Activated naive CD4-positive, alpha-beta T cell treated with anti-CD3 and anti-CD28 coated beads, Interleukin-2, amount 10 ng/mL, durations not matched to agents 7 days and 5 days (primary cell): ENCODE measurements around the gene NRL.
A peak's percentile ranks its signal among the peaks of the same experiment; 100 is the strongest.

Experiments
- CTCF ChIA-PET: fragments of 350-600 bp; sonication (Branson Sonifier 250); formaldehyde crosslinking; loops from one replicate; lab custom pipeline; 2021; ENCODE audit warnings: antibody characterized with exemption; lab: Charles Lee
- DNase-seq: peaks from one replicate; pipeline ENCODE4 v3.0.0-alpha.2; 2020
- H3K27ac Mint-ChIP-seq: one replicate; pipeline ENCODE4 v1.8.0; 2021; ENCODE audit warnings: mild to moderate bottlenecking, moderate library complexity, mixed read lengths
- H3K27me3 Mint-ChIP-seq: one replicate; pipeline ENCODE4 v1.8.0; 2021; ENCODE audit warnings: mild to moderate bottlenecking, mixed read lengths
- H3K36me3 Mint-ChIP-seq: one replicate; pipeline ENCODE4 v1.8.0; 2021; ENCODE audit warnings: mixed read lengths
- H3K4me1 Mint-ChIP-seq: one replicate; pipeline ENCODE4 v1.8.0; 2021; ENCODE audit warnings: mixed read lengths
- H3K4me3 Mint-ChIP-seq: one replicate; pipeline ENCODE4 v1.8.0; 2021; ENCODE audit warnings: mild to moderate bottlenecking, moderate library complexity, mixed read lengths
- H3K9me3 Mint-ChIP-seq: one replicate; pipeline ENCODE4 v1.8.0; 2021; ENCODE audit warnings: mixed read lengths

NRL gene

GRCh38 chr14:24137529-24138395 is 23.0 kb upstream of the NRL start:
- peak overlapping the region; percentile 93 for H3K4me3 Mint-ChIP-seq
- H3K27me3 Mint-ChIP-seq, result no peaks in the 10 kb centered on the region
- CTCF ChIA-PET, result interaction anchor here (0.9 to 4.0 kb wide), 4 partner anchors 8 to 80 kb away, joined by 3 to 16 read pairs (median 4); partner anchors contain the start of genes IRF9, PSME2 and RNF31
- peaks cover 39% of the 10 kb centered on the region for H3K36me3 Mint-ChIP-seq
- H3K9me3 Mint-ChIP-seq, result no peaks in the 10 kb centered on the region
- H3K4me1 Mint-ChIP-seq, result peaks cover 58% of the 10 kb centered on the region
- no peak for DNase-seq
- peak overlapping the region; percentile 93 for H3K27ac Mint-ChIP-seq

GRCh38 chr14:24136684-24137528 is 22.2 kb upstream of the NRL start:
- Mint-ChIP-seq H3K27me3 (no peaks in the 10 kb centered on the region), H3K27ac (peak overlapping the region; percentile 93), H3K4me1 (peaks cover 62% of the 10 kb centered on the region), H3K9me3 (no peaks in the 10 kb centered on the region), H3K36me3 (peaks cover 37% of the 10 kb centered on the region), H3K4me3 (peak overlapping the region; percentile 93)
- DNase-seq, result peak; percentile 39
- CTCF ChIA-PET, result interaction anchor here (0.9 to 4.0 kb wide), 8 partner anchors 9 to 79 kb away, joined by 3 to 16 read pairs (median 4); partner anchors contain the start of genes DCAF11, IRF9, NRL and PSME2

DNA sequence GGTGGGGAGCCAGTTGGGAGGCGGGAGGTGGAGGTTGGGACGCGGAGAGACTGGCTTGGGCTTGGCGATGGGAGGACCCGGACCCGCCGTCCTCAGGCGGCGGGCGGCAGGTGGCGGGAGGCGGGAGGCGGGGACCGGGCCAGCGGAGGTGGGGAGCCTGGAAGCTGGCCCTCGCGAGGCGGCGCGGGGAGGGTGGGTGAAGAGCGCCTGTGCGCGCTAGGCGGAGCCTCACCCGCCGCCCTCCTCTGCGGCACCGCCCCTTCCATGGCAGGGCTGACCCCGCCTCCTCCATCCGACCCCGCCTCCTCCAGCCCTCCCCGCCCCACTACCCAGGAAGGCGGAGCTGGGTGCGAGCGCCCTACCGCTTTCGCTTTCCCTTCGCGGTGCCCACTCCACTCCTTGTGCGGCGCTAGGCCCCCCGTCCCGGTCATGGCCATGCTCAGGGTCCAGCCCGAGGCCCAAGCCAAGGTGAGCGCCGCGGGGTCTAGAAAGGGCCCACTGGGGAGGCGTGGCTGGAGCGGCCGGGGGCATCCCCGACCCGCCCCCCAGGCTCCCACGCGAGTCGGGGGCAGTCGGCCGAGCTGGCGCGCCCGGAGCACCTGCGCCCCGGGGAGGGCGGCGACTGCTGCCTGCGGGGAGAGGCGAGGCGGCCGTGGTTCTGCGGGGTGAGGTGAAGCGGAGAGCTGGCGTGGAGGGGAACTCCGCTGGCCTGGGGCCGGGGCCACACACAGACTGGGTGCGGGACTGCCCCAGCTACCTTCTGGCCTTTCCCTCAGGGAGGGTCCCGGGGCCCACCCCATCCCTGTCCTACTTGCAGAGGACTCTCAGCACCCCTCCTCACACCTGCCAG is 21.3 kb upstream of the NRL start, which contains the start of gene PSME1:
PSME1 (plus strand) TSS at position 361 of the 850 bp plus-strand sequence; CDS start at position 430, 69 bp downstream.
- H3K36me3 Mint-ChIP-seq, result peaks cover 37% of the 10 kb centered on the region
- DNase-seq, result peak; percentile 96
- peaks cover 66% of the 10 kb centered on the region for H3K4me1 Mint-ChIP-seq
- CTCF ChIA-PET, result interaction anchor here (0.8 to 4.0 kb wide), 8 partner anchors 10 to 78 kb away, joined by 3 to 16 read pairs (median 5); partner anchors contain the start of genes DCAF11, IRF9, NRL and PSME2
- no peaks in the 10 kb centered on the region for H3K9me3 Mint-ChIP-seq
- peak within 1 kb of the TSS; percentile 93 for H3K27ac Mint-ChIP-seq
- H3K4me3 Mint-ChIP-seq, result peak within 1 kb of the TSS; percentile 93
- no peaks in the 10 kb centered on the region for H3K27me3 Mint-ChIP-seq

DNA sequence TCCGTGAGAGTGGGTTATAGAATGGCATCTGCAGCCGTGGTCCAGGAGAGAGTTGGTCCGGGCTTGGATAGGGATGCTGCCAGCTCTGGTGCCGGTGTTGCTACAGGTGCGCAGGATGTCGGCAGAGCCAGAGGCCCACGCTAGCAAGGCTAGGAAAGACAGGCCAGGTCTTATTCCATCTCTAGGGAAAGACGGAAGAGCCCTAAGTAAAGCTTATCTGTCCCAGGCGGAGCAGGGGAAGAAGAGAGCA is 20.8 kb upstream of the NRL start:
- H3K4me3 Mint-ChIP-seq, result peak overlapping the region; percentile 93
- peaks cover 67% of the 10 kb centered on the region for H3K4me1 Mint-ChIP-seq
- CTCF ChIA-PET, result interaction anchor here (0.8 to 4.0 kb wide), 6 partner anchors 11 to 59 kb away, joined by 3 to 16 read pairs (median 6); partner anchors contain the start of genes DCAF11, IRF9, NRL and PSME2
- H3K27me3 Mint-ChIP-seq, result no peaks in the 10 kb centered on the region
- no peaks in the 10 kb centered on the region for H3K9me3 Mint-ChIP-seq
- DNase-seq, result no peak
- peaks cover 37% of the 10 kb centered on the region for H3K36me3 Mint-ChIP-seq
- peak overlapping the region; percentile 81 for H3K27ac Mint-ChIP-seq

GRCh38 chr14:24133735-24134134 is 19.0 kb upstream of the NRL start:
- Mint-ChIP-seq H3K4me1 (peaks cover 56% of the 10 kb centered on the region), H3K36me3 (peaks cover 25% of the 10 kb centered on the region), H3K27ac (no peak overlapping the region), H3K27me3 (no peaks in the 10 kb centered on the region), H3K9me3 (no peaks in the 10 kb centered on the region), H3K4me3 (no peak overlapping the region)
- DNase-seq, result no peak
- CTCF ChIA-PET, result interaction anchor here (0.6 to 4.0 kb wide), 6 partner anchors 9 to 76 kb away, joined by 3 to 16 read pairs (median 5); partner anchors contain the start of genes PSME2 and RNF31

- no peaks in the 10 kb centered on the region for H3K9me3 Mint-ChIP-seq
- no peak for DNase-seq
- peaks cover 17% of the 10 kb centered on the region for H3K36me3 Mint-ChIP-seq
- H3K4me1 Mint-ChIP-seq, result peaks cover 51% of the 10 kb centered on the region
- no peak overlapping the region for H3K4me3 Mint-ChIP-seq
- peak overlapping the region; percentile 78 for H3K27ac Mint-ChIP-seq
- CTCF ChIA-PET, result interaction anchor here (1.0 to 1.3 kb wide), 3 partner anchors 17 to 75 kb away, joined by 3 to 4 read pairs (median 3); no protein-coding TSS in a partner anchor
- no peaks in the 10 kb centered on the region for H3K27me3 Mint-ChIP-seq
Measured at GRCh38 chr14:24132976-24133375, 18.2 kb upstream of the NRL start.

DNA sequence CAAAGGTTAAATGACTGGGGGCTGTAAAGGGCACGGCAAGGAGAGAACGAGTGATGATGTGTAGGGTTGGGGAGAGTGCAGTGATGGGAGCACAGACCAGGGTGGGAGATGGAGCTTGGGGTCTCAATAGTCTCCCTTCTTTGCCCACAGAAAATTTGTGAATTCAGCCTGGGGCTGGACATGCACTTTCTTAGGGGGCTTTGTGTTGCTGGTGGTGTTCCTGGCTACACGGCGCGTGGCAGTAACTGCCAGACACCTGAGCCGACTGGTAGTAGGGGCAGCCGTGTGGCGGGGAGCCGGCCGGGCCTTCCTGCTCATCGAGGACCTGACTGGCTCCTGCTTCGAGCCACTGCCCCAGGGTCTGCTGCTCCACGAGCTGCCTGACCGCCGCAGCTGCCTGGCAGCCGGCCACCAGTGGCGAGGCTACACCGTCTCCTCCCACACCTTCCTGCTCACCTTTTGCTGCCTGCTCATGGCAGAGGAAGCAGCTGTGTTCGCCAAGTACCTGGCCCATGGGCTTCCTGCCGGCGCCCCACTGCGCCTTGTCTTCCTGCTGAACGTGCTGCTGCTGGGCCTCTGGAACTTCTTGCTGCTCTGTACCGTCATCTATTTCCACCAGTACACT is 17.4 kb upstream of the NRL start:
- H3K36me3 Mint-ChIP-seq, result peaks cover 11% of the 10 kb centered on the region
- peaks cover 43% of the 10 kb centered on the region for H3K4me1 Mint-ChIP-seq
- CTCF ChIA-PET, result interaction anchor here (1.0 to 1.3 kb wide), 3 partner anchors 16 to 74 kb away, joined by 3 to 4 read pairs (median 3); no protein-coding TSS in a partner anchor
- H3K27me3 Mint-ChIP-seq, result no peaks in the 10 kb centered on the region
- peak overlapping the region; percentile 78 for H3K27ac Mint-ChIP-seq
- H3K4me3 Mint-ChIP-seq, result peak overlapping the region; percentile 2
- DNase-seq, result peak; percentile 42
- no peaks in the 10 kb centered on the region for H3K9me3 Mint-ChIP-seq

DNA sequence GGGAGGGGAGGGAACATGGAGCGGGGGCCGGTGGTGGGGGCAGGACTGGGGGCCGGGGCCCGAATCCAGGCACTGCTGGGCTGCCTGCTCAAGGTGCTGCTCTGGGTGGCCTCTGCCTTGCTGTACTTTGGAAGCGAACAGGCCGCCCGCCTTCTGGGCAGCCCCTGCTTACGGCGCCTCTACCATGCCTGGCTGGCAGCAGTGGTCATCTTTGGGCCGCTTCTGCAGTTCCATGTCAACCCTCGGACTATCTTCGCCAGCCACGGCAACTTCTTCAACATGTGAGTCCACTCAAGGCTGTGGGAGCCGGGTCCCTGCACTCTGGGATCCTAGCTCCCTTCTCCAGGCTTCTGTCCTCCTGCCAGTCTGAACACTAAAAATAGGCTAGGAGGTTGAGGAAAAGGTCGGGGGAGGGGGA is 16.8 kb upstream of the NRL start:
- H3K27ac Mint-ChIP-seq, result no peak overlapping the region
- H3K36me3 Mint-ChIP-seq, result peaks cover 5% of the 10 kb centered on the region
- no peaks in the 10 kb centered on the region for H3K9me3 Mint-ChIP-seq
- H3K4me3 Mint-ChIP-seq, result no peak overlapping the region
- DNase-seq, result no peak
- CTCF ChIA-PET, result interaction anchor here (1.0 to 1.2 kb wide), 2 partner anchors 15 to 23 kb away, joined by 3 to 4 read pairs; no protein-coding TSS in a partner anchor
- H3K4me1 Mint-ChIP-seq, result peaks cover 37% of the 10 kb centered on the region
- H3K27me3 Mint-ChIP-seq, result no peaks in the 10 kb centered on the region

GRCh38 chr14:24130717-24131548 is 16.2 kb upstream of the NRL start:
- CTCF ChIA-PET, result interaction anchor here (1.0 kb wide), 1 partner anchor 22 kb away, joined by 4 read pairs; no protein-coding TSS in a partner anchor
- no peak overlapping the region for H3K4me3 Mint-ChIP-seq
- H3K27me3 Mint-ChIP-seq, result no peaks in the 10 kb centered on the region
- H3K9me3 Mint-ChIP-seq, result no peaks in the 10 kb centered on the region
- H3K27ac Mint-ChIP-seq, result peak overlapping the region; percentile 39
- H3K4me1 Mint-ChIP-seq, result peaks cover 35% of the 10 kb centered on the region
- peaks cover 4% of the 10 kb centered on the region for H3K36me3 Mint-ChIP-seq
- no peak for DNase-seq

GRCh38 chr14:24130380-24130716 is 15.6 kb upstream of the NRL start, which contains the start of gene FITM1:
Gene FITM1 (plus strand): TSS chr14:24130659. CDS start chr14:24131564, 905 bp downstream.
- H3K27me3 Mint-ChIP-seq, result no peaks in the 10 kb centered on the region
- H3K9me3 Mint-ChIP-seq, result no peaks in the 10 kb centered on the region
- peak within 1 kb of the TSS; percentile 39 for H3K27ac Mint-ChIP-seq
- DNase-seq, result no peak
- CTCF ChIA-PET, result no interaction called here
- peaks cover 32% of the 10 kb centered on the region for H3K4me1 Mint-ChIP-seq
- no peak within 1 kb of the TSS for H3K4me3 Mint-ChIP-seq
- peaks cover 4% of the 10 kb centered on the region for H3K36me3 Mint-ChIP-seq

- no peaks in the 10 kb centered on the region for H3K27me3 Mint-ChIP-seq
- peaks cover 27% of the 10 kb centered on the region for H3K4me1 Mint-ChIP-seq
- H3K36me3 Mint-ChIP-seq, result peaks cover 7% of the 10 kb centered on the region
- no peak overlapping the region for H3K27ac Mint-ChIP-seq
- DNase-seq, result no peak
- H3K9me3 Mint-ChIP-seq, result no peaks in the 10 kb centered on the region
- CTCF ChIA-PET, result interaction anchor here (0.9 kb wide), 1 partner anchor 21 kb away, joined by 3 read pairs; no protein-coding TSS in a partner anchor
- H3K4me3 Mint-ChIP-seq, result no peak overlapping the region
Measured at GRCh38 chr14:24129410-24129998, 14.8 kb upstream of the NRL start.

DNA sequence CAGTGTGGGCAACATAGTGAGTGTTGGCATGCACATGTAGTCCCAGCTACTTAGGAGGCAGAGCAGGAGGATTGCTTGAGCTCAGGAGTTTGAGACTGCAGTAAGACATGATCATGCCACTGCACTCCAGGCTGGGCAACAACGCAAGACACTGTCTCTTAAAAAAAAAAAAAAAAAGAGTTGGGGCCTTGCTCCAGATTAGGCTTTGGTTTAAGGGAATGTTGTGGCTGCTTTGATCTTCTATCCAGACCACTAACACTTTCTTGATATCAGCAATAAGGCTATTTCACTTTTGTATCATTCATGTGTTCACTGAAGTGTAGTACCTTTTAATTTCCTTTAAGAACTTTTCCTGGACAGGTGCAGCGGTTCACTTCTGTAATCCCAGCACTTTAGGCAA is 12.9 kb upstream of the NRL start:
- peaks cover 24% of the 10 kb centered on the region for H3K36me3 Mint-ChIP-seq
- H3K4me3 Mint-ChIP-seq, result no peak overlapping the region
- H3K9me3 Mint-ChIP-seq, result no peaks in the 10 kb centered on the region
- H3K4me1 Mint-ChIP-seq, result peaks cover 19% of the 10 kb centered on the region
- no peaks in the 10 kb centered on the region for H3K27me3 Mint-ChIP-seq
- CTCF ChIA-PET, result interaction anchor here (0.7 to 1.1 kb wide), 2 partner anchors 12 to 47 kb away, joined by 3 read pairs; partner anchors contain the start of genes DCAF11 and NRL
- no peak overlapping the region for H3K27ac Mint-ChIP-seq
- peak; percentile 6 for DNase-seq
